Measurements from ENCODE around the gene DNAJC10.

The DNAJC10 gene, protein sequence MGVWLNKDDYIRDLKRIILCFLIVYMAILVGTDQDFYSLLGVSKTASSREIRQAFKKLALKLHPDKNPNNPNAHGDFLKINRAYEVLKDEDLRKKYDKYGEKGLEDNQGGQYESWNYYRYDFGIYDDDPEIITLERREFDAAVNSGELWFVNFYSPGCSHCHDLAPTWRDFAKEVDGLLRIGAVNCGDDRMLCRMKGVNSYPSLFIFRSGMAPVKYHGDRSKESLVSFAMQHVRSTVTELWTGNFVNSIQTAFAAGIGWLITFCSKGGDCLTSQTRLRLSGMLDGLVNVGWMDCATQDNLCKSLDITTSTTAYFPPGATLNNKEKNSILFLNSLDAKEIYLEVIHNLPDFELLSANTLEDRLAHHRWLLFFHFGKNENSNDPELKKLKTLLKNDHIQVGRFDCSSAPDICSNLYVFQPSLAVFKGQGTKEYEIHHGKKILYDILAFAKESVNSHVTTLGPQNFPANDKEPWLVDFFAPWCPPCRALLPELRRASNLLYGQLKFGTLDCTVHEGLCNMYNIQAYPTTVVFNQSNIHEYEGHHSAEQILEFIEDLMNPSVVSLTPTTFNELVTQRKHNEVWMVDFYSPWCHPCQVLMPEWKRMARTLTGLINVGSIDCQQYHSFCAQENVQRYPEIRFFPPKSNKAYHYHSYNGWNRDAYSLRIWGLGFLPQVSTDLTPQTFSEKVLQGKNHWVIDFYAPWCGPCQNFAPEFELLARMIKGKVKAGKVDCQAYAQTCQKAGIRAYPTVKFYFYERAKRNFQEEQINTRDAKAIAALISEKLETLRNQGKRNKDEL

DNA sequence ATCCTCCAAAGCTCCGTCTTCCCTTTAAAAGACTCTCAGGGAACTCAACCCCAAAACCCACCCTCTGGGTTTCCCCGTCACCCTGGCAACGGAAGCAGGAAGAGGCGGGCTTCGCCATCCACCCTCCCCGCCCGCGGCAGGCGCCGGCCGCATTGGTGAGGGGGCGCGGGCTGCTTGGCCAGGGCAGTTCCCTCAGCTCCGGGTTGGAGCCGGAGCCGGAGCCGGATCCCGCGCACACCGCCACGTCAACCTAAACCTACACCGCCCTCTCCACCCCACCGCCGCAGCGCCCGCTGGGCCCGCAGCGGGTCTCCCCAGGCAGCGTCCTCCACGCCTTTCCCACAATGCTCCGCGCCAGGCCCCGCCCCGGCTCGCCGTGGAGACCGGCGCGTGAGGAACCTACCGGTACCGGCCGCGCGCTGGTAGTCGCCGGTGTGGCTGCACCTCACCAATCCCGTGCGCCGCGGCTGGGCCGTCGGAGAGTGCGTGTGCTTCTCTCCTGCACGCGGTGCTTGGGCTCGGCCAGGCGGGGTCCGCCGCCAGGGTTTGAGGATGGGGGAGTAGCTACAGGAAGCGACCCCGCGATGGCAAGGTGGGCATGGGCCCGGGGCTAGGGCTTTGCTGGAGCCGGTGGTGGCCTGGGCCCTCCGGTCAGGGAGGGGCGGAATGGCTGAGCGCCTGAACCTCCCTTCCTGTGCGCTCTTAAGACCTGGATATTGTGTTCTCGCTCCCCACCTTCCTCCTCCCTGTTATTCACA is at the start of gene DNAJC10:
TSS of gene DNAJC10 (plus strand) at position 366 of the 758 bp plus-strand sequence. CDS start 1,830 bp downstream, outside the sequence.
- TF ChIP-seq, protein P1, sequence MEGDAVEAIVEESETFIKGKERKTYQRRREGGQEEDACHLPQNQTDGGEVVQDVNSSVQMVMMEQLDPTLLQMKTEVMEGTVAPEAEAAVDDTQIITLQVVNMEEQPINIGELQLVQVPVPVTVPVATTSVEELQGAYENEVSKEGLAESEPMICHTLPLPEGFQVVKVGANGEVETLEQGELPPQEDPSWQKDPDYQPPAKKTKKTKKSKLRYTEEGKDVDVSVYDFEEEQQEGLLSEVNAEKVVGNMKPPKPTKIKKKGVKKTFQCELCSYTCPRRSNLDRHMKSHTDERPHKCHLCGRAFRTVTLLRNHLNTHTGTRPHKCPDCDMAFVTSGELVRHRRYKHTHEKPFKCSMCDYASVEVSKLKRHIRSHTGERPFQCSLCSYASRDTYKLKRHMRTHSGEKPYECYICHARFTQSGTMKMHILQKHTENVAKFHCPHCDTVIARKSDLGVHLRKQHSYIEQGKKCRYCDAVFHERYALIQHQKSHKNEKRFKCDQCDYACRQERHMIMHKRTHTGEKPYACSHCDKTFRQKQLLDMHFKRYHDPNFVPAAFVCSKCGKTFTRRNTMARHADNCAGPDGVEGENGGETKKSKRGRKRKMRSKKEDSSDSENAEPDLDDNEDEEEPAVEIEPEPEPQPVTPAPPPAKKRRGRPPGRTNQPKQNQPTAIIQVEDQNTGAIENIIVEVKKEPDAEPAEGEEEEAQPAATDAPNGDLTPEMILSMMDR (IDR thresholded peaks at IDR 0.05): no peak
- peak; percentile 94 for DNase-seq
- no peaks in the 10 kb centered on the region for H3K27me3 Mint-ChIP-seq (ENCODE audit: low read depth, poor library complexity)
- H3K4me1 Mint-ChIP-seq: no peaks in the 10 kb centered on the region
- H3K4me3 Mint-ChIP-seq: no peak within 1 kb of the TSS
- H3K36me3 Mint-ChIP-seq (ENCODE audit: low read depth): peaks cover 12% of the 10 kb centered on the region
- H3K9me3 Mint-ChIP-seq: no peaks in the 10 kb centered on the region
- H3K27ac Mint-ChIP-seq: no peak within 1 kb of the TSS

DNA sequence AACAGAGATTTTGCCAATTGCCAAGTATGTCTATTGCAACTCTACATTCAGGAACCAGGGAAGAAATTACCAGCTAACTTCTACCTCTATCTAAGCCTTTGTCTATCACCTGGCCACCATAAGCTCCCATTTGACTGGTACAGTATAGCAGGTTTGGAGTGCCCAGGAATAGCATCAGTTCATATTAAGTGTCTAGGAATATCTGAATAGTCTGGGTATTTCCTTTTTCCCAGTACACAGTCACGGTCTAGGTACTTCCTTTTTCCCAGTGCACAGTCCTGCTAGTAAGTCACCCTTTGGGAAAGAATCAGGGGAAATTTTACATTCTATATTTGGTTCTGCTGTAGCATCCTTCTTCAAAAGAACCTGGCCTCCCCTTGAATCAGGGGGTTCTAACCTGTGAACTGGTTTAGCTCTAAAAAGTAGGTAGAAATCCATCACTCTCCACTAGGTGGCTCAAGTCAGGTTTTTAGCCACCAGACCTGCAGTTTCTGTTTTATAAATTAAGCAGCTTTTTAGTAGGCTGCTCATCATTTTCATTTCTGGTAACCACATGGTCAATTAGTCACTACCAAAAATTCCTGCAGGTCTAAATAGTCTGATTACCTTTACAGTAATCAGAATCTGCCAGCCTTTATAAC is 49.3 kb upstream of the DNAJC10 start:
- Mint-ChIP-seq H3K4me1 (no peaks in the 10 kb centered on the region), H3K4me3 (no peak overlapping the region), H3K9me3 (peaks cover 2% of the 10 kb centered on the region), H3K27ac (no peak overlapping the region), H3K36me3 (ENCODE audit: low read depth) (no peaks in the 10 kb centered on the region), H3K27me3 (ENCODE audit: low read depth, poor library complexity) (peaks cover 8% of the 10 kb centered on the region)
- TF ChIP-seq, protein P1 (IDR thresholded peaks at IDR 0.05): peak; percentile 50
- no peak for DNase-seq

DNA sequence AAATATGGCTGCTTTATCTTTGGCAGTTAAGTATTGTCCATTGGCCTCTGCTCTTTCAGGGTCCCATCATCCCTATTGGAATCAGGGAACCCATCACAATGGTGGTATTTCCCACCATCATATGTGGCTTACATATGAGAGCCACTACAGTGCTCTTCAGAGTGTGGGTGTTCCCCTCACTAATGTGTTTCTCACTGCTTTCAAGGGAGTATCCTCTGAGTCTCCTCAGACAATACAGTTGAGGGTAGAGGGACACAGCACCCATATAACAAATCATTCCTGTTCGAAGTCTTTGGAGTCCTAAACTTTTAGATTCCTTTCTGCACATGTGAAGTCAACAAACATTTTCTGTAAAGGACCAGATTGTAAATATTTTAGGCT is 48.8 kb upstream of the DNAJC10 start:
- DNase-seq: no peak
- TF ChIP-seq, protein P1 (IDR thresholded peaks at IDR 0.05): no peak
- peaks cover 4% of the 10 kb centered on the region for H3K9me3 Mint-ChIP-seq
- H3K27ac Mint-ChIP-seq: no peak overlapping the region
- H3K27me3 Mint-ChIP-seq (ENCODE audit: low read depth, poor library complexity): peaks cover 8% of the 10 kb centered on the region
- no peak overlapping the region for H3K4me3 Mint-ChIP-seq
- H3K4me1 Mint-ChIP-seq: no peaks in the 10 kb centered on the region
- no peaks in the 10 kb centered on the region for H3K36me3 Mint-ChIP-seq (ENCODE audit: low read depth)

DNA sequence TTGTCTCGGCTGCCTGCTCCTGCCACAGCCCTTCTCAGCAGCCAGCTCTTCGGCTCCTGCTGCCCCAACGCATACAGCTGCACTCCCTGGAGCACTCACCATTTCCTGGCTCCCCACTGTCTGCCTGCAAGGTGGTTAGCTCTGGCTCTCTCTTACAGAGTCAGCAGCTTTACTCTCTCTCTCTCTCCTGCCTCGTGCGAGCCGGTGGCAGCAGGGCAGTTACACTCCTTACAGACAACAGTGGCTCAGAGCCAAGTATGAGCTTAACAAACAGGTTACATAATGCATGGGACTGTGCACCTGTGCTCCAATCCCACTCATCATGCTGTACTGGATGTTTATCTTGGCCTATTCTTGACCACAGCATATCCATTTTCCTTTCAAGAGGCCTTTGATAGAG is 47.4 kb upstream of the DNAJC10 start:
- Mint-ChIP-seq H3K27ac (no peak overlapping the region), H3K36me3 (ENCODE audit: low read depth) (no peaks in the 10 kb centered on the region), H3K27me3 (ENCODE audit: low read depth, poor library complexity) (peaks cover 8% of the 10 kb centered on the region), H3K9me3 (peaks cover 4% of the 10 kb centered on the region), H3K4me3 (no peak overlapping the region), H3K4me1 (no peaks in the 10 kb centered on the region)
- no peak for DNase-seq
- TF ChIP-seq, protein P1 (IDR thresholded peaks at IDR 0.05): no peak

DNA sequence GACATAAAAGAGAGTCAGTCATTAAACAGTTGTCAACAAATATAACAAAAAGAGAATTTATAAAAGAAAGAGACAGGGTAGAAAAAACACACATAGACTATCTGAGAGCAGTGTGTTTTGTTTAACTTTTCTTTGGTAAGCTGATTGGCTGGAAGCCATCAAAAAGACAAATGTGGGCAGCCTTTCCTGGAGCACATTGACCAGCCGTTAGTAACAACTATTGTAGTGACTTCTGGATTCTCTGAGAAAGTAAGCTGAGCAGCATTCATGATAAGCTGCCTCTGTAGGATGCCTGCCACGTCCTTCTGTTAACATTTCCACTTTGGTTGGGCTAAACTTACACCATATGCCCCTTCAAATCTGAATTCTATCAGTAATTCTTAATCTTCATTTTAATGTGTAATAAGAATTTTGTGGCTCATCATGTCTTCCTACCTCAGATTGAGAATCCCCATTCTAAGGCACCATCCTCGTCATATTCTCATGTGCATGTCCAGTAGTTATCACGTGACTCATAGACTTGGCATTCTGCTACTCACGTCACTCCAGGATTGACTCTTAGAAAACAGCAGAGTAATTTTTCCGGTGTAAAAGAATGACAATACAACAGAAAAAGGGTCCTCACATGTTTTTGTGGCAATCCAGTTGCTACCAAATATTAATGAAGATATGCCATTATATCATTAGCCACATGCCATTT is 43.4 kb upstream of the DNAJC10 start:
- no peak overlapping the region for H3K27ac Mint-ChIP-seq
- no peaks in the 10 kb centered on the region for H3K36me3 Mint-ChIP-seq (ENCODE audit: low read depth)
- H3K27me3 Mint-ChIP-seq (ENCODE audit: low read depth, poor library complexity): peaks cover 8% of the 10 kb centered on the region
- H3K4me1 Mint-ChIP-seq: no peaks in the 10 kb centered on the region
- no peak overlapping the region for H3K4me3 Mint-ChIP-seq
- DNase-seq: no peak
- TF ChIP-seq, protein P1 (IDR thresholded peaks at IDR 0.05): no peak
- H3K9me3 Mint-ChIP-seq: peaks cover 10% of the 10 kb centered on the region
